ENCODE measurements around the gene ARF4.

DNA sequence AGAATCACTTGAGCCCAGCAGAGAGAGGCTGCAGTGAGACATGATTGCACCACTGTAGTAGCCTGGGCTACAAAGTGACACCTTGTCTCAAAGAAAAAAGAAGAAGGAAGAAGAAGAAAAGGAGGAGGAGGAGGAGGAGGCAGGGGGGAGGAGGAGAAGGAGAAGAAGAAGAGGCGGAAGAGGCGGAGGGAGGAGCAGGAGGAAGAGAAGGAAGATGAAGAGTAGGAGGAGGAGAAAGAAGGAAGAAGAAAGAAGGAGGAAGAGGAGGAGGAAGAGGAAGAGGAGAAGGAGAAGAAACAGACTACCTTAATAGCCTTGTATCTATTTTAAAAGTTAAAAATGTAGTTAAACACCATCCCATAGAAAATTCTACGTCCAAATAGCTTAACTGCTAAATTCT is 19.1 kb upstream of the ARF4 start:
- TF ChIP-seq, protein P1, sequence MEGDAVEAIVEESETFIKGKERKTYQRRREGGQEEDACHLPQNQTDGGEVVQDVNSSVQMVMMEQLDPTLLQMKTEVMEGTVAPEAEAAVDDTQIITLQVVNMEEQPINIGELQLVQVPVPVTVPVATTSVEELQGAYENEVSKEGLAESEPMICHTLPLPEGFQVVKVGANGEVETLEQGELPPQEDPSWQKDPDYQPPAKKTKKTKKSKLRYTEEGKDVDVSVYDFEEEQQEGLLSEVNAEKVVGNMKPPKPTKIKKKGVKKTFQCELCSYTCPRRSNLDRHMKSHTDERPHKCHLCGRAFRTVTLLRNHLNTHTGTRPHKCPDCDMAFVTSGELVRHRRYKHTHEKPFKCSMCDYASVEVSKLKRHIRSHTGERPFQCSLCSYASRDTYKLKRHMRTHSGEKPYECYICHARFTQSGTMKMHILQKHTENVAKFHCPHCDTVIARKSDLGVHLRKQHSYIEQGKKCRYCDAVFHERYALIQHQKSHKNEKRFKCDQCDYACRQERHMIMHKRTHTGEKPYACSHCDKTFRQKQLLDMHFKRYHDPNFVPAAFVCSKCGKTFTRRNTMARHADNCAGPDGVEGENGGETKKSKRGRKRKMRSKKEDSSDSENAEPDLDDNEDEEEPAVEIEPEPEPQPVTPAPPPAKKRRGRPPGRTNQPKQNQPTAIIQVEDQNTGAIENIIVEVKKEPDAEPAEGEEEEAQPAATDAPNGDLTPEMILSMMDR (IDR thresholded peaks at IDR 0.05), result no peak
- TF ChIP-seq POLR2AphosphoS5 (IDR thresholded peaks at IDR 0.05), result no peak
- TF ChIP-seq POLR2A (IDR thresholded peaks at IDR 0.05), result no peak
- TF ChIP-seq EP300 (IDR thresholded peaks at IDR 0.05), result no peak
